Heart left ventricle (tissue), 16 donors: ENCODE measurements around the gene BAG3. TPM values are rescaled to one million over a fixed set of nuclear protein-coding genes. Genes with fewer than 3 reads are reported as not detected.

ENCODE experiments used
- ATAC-seq, 4 donors: fragments of 200-7000 bp; cut with Tn5 transposase; one replicate each; pipeline ENCODE4 v1.9.1; 2020 to 2022; ENCODE audit warnings: moderate library complexity in 4 of 4, mild to moderate bottlenecking in 3 of 4, moderate number of reproducible peaks in 1 of 4
- DNase-seq, 5 donors: peaks; one replicate each; pipeline ENCODE4 v3.0.0-alpha.2; 2020
- H3K27ac ChIP-seq, 12 donors: fragments of 200-600 bp; sonication (generic) in 4 of 12; one replicate each; pipeline versions ENCODE4 v1.5.0 to v1.8.0; 2016 to 2022; ENCODE audit warnings: mild to moderate bottlenecking in 2 of 12
- H3K27me3 ChIP-seq, 9 donors: fragments of 200-600 bp; sonication (generic) in 2 of 9; one replicate each; pipeline versions ENCODE4 v1.5.1 to v1.8.0; 2016 to 2022; ENCODE audit warnings: mild to moderate bottlenecking in 3 of 9
- H3K36me3 ChIP-seq, 9 donors: fragments of 200-600 bp; sonication (generic) in 2 of 9; one replicate each; pipeline versions ENCODE4 v1.5.0 to v1.8.0; 2018 to 2022; ENCODE audit warnings: mild to moderate bottlenecking in 2 of 9
- H3K4me1 ChIP-seq, 12 donors: fragments of 200-600 bp; sonication (generic) in 4 of 12; one replicate each; pipeline versions ENCODE4 v1.5.0 to v1.8.0; 2016 to 2022; ENCODE audit warnings: mild to moderate bottlenecking in 3 of 12
- H3K4me3 ChIP-seq, 12 donors: fragments of 200-600 bp; sonication (generic) in 4 of 12; one replicate each; pipeline versions ENCODE4 v1.5.0 to v1.8.0; 2017 to 2022; ENCODE audit warnings: mild to moderate bottlenecking in 9 of 12, moderate library complexity in 4 of 12
- H3K9me3 ChIP-seq, 12 donors: fragments of 200-600 bp; sonication (generic) in 4 of 12; one replicate each; pipeline versions ENCODE4 v1.5.0 to v1.8.0; 2016 to 2022; ENCODE audit warnings: mild to moderate bottlenecking in 1 of 12
- POLR2A ChIP-seq, 2 donors: fragments of 450-650 bp; IDR thresholded peaks; one replicate each; pipeline ENCODE4 v1.6.1; 2017; ENCODE audit warnings: antibody characterized with exemption in 2 of 2, mild to moderate bottlenecking in 2 of 2, moderate library complexity in 2 of 2
- WGBS, 4 donors: extraction: QIAGEN DNeasy Blood & Tissue Kit in 2 of 4; methylation state at CpG; one replicate each; pipeline versions ENCODE4 v1.1.5 to v1.1.7; 2013 to 2018; 5-methylcytosine and 5-hydroxymethylcytosine counted together
- intact Hi-C, 10 donors: fragments of 100-400 bp; cut with DNase I; formaldehyde crosslinking; loops; one replicate each; pipeline versions ENCODE4 v1.11.1 to v1.14.2; 2022
- polyA plus RNA-seq, 2 donors: library from polyadenylated mRNA; stranded (reverse); fragments of 200-250 nt; gene quantifications; one replicate each; pipeline ENCODE4 v1.2.3, GENCODE V29; 2013
- total RNA-seq, 9 donors: library from RNA; depleted of rRNA in 2 of 9; stranded (reverse); fragments of >200 nt in 2 of 9; fragmentation: NEBNext Ultra II Directional in 3 of 9; extraction: Animal tissue kit (Norgen Biotek cat#: 25700) in 3 of 9; gene quantifications; one replicate each; pipeline versions ENCODE4 v1.1.0 to v1.2.4, GENCODE V29; 2016 to 2023
- TF ChIP-seq, protein P1 (sequence below), 12 donors: fragments of 200-600 bp; sonication (generic) in 4 of 12; IDR thresholded peaks; one replicate each; pipeline versions ENCODE4 v1.5.0 to v1.8.0; 2018 to 2022; ENCODE audit warnings: antibody characterized with exemption in 12 of 12, mild to moderate bottlenecking in 5 of 12
- donor health status: ischemic (EF 13 %, LVEDD 7.1; RV severe dilation, severe dysfunction).
- donor health status: healthy with polysubstance abuse.
- donor health status: DM: no; HTN: yes; CAD: no.
- donor health status: DM: no; HTN: no; CAD: no.
- donor health status: ischemic (EF 25% LVEDD 6.9; RV normal size, moderate dysfunction).
- donor health status: ischemic (EF 25% LVEDD 5.7; RV mildly dilated, moderate dysfunction).
- donor health status: healthy.
- donor health status: DM: yes; HTN: yes; CAD: no.
- donor health status: ischemic (EF 35%, LVEDD 5.7; RV mildly dilated, moderate dysfunction).
- donor health status: nonischemic (EF 11% LVEDD 7.7; RV severe dilation, severe dysfunction).
- donor health status: DM: yes; HTN: yes; CAD: no.
- donor health status: PGD.
- donor health status: ischemic (EF 29% LVEDD 5.4; RV normal size, mild dysfunction).
- donor health status: nonischemic (EF 23%, LVEDD 6.1; RV moderate dilation, normal function).

Gene BAG3
- total and polyA plus RNA-seq, 11 donors = 78.8 to 271 (median 141) TPM

DNA sequence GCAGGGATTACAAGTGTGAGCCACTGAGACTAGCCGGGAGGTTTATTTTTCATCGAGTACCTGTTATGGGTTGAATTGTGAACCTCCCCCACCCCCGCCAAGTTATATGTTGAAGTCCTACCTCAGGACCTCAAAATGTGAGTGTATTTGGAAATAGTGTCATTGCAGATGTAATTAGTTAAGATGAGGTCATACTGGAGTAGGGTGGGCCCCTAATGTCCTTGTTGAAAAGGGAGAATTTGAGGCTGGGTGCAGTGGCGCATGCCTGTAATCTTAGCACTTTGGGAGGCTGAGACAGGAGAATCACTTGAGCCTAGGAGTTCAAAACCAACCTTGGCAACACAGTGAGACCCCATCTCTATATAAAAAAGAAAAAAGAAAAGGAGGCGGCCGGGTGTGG is 10.8 kb upstream of the BAG3 start:
- intact Hi-C loops = no loop called here

DNA sequence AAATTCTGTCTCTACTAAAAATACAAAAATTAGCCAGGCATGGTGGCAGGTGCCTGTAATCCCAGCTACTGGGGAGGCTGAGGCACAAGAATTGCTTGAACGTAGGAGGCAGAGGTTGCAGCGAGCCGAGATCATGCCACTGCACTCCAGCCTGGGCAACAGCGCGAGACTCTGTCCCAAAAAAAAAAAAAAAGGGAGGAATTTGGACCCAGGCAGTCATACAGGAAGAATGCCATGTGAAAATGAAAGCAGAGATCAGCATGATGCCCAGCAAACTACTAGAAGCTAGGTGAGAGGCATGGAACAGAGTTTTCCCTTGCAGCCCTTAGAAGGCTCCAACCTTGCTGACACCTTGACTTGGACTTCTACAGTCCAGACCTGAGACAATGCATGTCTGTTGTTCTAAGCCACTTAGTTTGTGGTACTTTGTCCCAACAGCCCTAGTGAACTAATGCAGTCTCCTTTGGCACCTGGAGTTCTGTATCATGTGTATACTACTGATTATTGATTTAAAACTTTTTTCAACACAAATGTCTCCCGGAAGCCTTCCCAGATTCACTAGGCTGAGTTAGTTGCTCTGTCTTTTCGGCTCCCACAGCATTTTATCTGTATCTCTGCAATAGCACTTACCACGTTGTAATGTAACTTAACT is 10.2 kb upstream of the BAG3 start:
- 69 to 83% (median 74%) methylated on average over 8 of the region's 8 CpGs for WGBS, 4 donors
- no peaks in the 10 kb centered on the region for H3K4me1 ChIP-seq
- peaks cover 0 to 19% (median 10%) of the 10 kb centered on the region in 12 donors for H3K9me3 ChIP-seq
- H3K27me3 ChIP-seq = no peaks in the 10 kb centered on the region
- TF ChIP-seq, protein P1, sequence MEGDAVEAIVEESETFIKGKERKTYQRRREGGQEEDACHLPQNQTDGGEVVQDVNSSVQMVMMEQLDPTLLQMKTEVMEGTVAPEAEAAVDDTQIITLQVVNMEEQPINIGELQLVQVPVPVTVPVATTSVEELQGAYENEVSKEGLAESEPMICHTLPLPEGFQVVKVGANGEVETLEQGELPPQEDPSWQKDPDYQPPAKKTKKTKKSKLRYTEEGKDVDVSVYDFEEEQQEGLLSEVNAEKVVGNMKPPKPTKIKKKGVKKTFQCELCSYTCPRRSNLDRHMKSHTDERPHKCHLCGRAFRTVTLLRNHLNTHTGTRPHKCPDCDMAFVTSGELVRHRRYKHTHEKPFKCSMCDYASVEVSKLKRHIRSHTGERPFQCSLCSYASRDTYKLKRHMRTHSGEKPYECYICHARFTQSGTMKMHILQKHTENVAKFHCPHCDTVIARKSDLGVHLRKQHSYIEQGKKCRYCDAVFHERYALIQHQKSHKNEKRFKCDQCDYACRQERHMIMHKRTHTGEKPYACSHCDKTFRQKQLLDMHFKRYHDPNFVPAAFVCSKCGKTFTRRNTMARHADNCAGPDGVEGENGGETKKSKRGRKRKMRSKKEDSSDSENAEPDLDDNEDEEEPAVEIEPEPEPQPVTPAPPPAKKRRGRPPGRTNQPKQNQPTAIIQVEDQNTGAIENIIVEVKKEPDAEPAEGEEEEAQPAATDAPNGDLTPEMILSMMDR (IDR thresholded peaks at IDR 0.05) = no peak
- no peak for TF ChIP-seq POLR2A (IDR thresholded peaks at IDR 0.05)
- DNase-seq (no peak), ATAC-seq (no peak)
- intact Hi-C loops = no loop called here
- no peak overlapping the region for H3K4me3 ChIP-seq
- H3K27ac ChIP-seq = no peak overlapping the region
- H3K36me3 ChIP-seq = no peaks in the 10 kb centered on the region

More for the DNA sequence above, 10.8 kb upstream of the BAG3 start:
- no peaks in the 10 kb centered on the region for H3K36me3 ChIP-seq
- WGBS, 4 donors = 92 to 95% (median 93%) methylated on average over 6 of the region's 6 CpGs
- no peaks in the 10 kb centered on the region for H3K27me3 ChIP-seq
- peaks cover 0 to 16% (median 8%) of the 10 kb centered on the region in 12 donors for H3K9me3 ChIP-seq
- H3K4me3 ChIP-seq = no peak overlapping the region
- DNase-seq = no peak
- H3K4me1 ChIP-seq = no peaks in the 10 kb centered on the region
- H3K27ac ChIP-seq = no peak overlapping the region
- ATAC-seq = no peak
- TF ChIP-seq, protein P1 (IDR thresholded peaks at IDR 0.05) = no peak
- TF ChIP-seq POLR2A (IDR thresholded peaks at IDR 0.05) = no peak

DNA sequence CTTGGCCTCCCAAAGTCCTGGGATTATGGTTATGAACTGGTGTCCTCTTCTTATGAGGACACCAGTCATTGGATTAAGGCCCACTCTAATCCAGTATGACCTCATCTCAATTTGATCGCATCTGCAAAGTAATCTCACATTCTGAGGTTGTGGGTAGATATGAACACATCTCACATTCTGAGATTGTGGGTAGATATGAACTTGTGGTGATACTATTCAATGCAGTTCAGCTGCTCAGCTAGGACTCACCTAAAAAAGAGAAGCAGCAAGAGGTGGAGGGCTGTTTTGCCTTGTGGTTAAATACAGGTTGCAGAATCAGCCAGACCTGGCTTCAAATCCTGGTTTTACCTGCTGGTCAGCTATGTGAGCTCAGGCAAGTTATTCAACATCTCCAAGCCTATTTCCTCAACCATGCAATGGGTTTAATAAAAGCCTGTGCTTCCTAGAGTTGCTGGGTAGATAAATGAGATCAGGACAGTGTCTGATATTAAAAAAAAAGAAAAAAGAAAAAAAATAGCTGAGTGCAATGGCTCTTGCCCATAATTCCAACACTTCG is 8.5 kb upstream of the BAG3 start:
- no peaks in the 10 kb centered on the region for H3K4me1 ChIP-seq
- H3K36me3 ChIP-seq = no peaks in the 10 kb centered on the region
- TF ChIP-seq POLR2A (IDR thresholded peaks at IDR 0.05) = no peak
- TF ChIP-seq, protein P1 (IDR thresholded peaks at IDR 0.05) = no peak
- no peak for DNase-seq
- no peaks in the 10 kb centered on the region for H3K27me3 ChIP-seq
- no peak overlapping the region for H3K4me3 ChIP-seq
- peaks cover 0 to 19% (median 10%) of the 10 kb centered on the region in 12 donors for H3K9me3 ChIP-seq
- WGBS, 4 donors = 90 to 96% (median 92%) methylated on average over 2 of the region's 2 CpGs
- ATAC-seq = no peak
- intact Hi-C loops = no loop called here
- H3K27ac ChIP-seq = no peak overlapping the region

DNA sequence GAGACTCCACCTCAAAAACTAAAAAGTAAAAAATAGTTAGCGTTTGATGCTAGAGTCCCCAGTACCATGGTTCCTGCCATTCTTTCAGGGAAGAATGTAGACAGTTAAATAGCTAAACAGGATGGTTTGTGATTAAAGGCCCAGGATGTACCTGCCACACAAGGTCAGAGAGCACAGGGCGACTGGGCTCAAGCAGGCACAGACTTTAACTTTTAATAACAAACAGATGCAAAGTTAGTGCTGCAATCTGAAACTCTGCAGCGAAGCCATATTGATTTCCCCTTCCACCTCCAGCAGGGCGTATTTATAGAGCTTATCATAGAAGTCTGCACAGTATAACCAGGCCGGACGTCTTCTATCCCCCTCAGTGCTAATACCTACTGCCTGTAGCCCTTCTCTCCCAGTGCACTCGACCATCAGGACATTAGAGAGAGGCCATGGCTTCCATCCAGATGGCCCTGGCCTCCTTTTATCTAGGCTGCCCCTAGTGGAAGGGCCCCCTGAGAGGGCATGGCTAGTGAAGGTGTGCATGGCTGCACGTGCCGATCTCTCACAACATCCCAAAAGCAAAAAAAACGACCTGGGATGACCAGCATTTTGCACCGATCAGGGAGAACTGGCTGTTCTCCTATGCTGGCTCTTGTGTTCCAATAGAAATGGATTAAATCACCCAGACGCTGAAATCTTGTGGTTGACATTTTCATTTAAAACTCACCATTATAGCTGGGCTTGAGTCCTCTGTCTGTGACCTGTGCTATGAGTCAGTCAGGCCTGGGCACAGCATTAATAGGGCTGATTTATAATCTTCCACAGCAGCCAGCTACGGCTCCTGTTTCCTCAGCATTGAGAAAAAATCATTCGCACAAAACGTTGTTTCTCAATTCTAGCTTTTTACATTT is 7.6 kb upstream of the BAG3 start:
- intact Hi-C loops = no loop called here
- no peak overlapping the region for H3K27ac ChIP-seq
- TF ChIP-seq, protein P1 (IDR thresholded peaks at IDR 0.05) = no peak
- TF ChIP-seq POLR2A (IDR thresholded peaks at IDR 0.05) = no peak
- no peaks in the 10 kb centered on the region for H3K4me1 ChIP-seq
- ATAC-seq = no peak
- no peak overlapping the region for H3K4me3 ChIP-seq
- WGBS, 4 donors = 79 to 86% (median 84%) methylated on average over 14 to 15 of the region's 15 CpGs
- no peaks in the 10 kb centered on the region for H3K27me3 ChIP-seq
- DNase-seq = no peak
- peaks cover 0 to 19% (median 10%) of the 10 kb centered on the region in 12 donors for H3K9me3 ChIP-seq
- no peaks in the 10 kb centered on the region for H3K36me3 ChIP-seq
